Skeletal muscle tissue (tissue), 4 donors: Measurements from ENCODE around the gene SLC5A3. TPM values are rescaled to one million over a fixed set of nuclear protein-coding genes. Genes with fewer than 3 reads are reported as not detected.

Source experiments
- H3K27ac ChIP-seq: one replicate; pipeline ENCODE4 v1.7.0; 2013; ENCODE audit warnings: mild to moderate bottlenecking, low read depth, low read length, inconsistent platforms
- H3K27me3 ChIP-seq, 3 donors: one replicate each; pipeline ENCODE4 v1.7.0; 2013; ENCODE audit warnings: low read length in 3 of 3; ENCODE audit not compliant: control insufficient read depth in 3 of 3, insufficient read depth in 3 of 3
- H3K36me3 ChIP-seq, 3 donors: one replicate each; pipeline ENCODE4 v1.7.0; 2013; ENCODE audit warnings: low read length in 3 of 3; ENCODE audit not compliant: control insufficient read depth in 3 of 3, insufficient read depth in 3 of 3
- H3K4me1 ChIP-seq, 3 donors: one replicate each; pipeline ENCODE4 v1.7.0; 2013; ENCODE audit warnings: low read length in 3 of 3, mild to moderate bottlenecking in 3 of 3; ENCODE audit not compliant: control insufficient read depth in 3 of 3, insufficient read depth in 3 of 3
- H3K4me3 ChIP-seq, 3 donors: one replicate each; pipeline ENCODE4 v1.7.0; 2013; ENCODE audit warnings: low read length in 3 of 3
- H3K9ac ChIP-seq, 3 donors: one replicate each; pipeline ENCODE4 v1.7.0; 2013; ENCODE audit warnings: low read length in 3 of 3, mild to moderate bottlenecking in 3 of 3, moderate library complexity in 2 of 3, low read depth in 1 of 3
- H3K9me3 ChIP-seq, 3 donors: one replicate each; pipeline ENCODE4 v1.7.0; 2013; ENCODE audit warnings: low read length in 3 of 3; ENCODE audit not compliant: control insufficient read depth in 3 of 3
- total RNA-seq: library from RNA; depleted of rRNA; stranded (reverse); fragments of >200 nt; gene quantifications from one replicate; pipeline ENCODE4 v1.2.3, GENCODE V29; 2014
- donor health status: Osteomylitis.

Gene SLC5A3
- 21.4 TPM for total RNA-seq

DNA sequence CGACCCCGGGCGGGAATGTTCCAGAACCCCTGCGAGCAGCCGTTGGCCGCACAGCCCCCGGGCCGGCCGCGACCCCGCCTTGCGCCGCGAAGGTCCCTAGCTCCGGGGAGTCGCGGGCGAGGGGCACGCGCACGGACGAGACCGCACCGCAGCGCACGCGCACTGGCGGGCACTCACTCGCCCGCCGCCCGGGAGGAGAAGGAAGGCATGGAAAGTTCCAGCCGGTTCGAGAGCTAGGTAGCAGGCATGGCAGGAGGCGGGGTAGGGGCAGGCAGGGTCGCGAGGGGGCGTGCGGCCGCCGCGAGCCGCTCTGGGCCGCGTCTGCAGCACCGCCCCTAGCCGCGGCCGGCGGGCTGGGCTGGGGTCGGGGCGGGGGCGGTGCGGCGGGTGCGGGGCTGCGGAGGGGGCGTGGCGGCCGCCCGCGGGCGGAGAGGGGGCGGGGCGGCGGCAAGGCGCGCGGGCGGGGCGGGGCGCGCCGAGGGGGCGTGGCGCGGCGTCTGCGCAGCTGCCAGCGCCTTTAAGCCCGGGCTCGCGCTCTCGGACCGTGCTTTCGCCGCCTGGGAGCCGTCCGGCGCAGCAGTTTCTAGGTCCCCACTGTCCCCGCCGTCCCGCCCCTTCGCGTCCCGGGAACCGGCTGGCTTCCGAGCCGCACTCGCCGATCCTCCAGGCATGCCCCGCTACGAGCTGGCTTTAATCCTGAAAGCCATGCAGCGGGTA lies at the start of gene SLC5A3, which contains the start of gene MRPS6:
Gene SLC5A3 (plus strand): TSS at position 547 of the 717 bp plus-strand sequence. CDS start 21,621 bp downstream, outside the sequence.
Gene MRPS6 (plus strand): TSS at position 547 of the 717 bp plus-strand sequence. CDS start 123 bp downstream, at position 670.
- Histone ChIP-seq H3K9ac (peak within 1 kb of the TSS; percentile 77 to 85 (median 77)), H3K9me3 (no peaks in the 10 kb centered on the region), H3K4me1 (peaks cover 21 to 32% (median 22%) of the 10 kb centered on the region in 3 donors)

DNA sequence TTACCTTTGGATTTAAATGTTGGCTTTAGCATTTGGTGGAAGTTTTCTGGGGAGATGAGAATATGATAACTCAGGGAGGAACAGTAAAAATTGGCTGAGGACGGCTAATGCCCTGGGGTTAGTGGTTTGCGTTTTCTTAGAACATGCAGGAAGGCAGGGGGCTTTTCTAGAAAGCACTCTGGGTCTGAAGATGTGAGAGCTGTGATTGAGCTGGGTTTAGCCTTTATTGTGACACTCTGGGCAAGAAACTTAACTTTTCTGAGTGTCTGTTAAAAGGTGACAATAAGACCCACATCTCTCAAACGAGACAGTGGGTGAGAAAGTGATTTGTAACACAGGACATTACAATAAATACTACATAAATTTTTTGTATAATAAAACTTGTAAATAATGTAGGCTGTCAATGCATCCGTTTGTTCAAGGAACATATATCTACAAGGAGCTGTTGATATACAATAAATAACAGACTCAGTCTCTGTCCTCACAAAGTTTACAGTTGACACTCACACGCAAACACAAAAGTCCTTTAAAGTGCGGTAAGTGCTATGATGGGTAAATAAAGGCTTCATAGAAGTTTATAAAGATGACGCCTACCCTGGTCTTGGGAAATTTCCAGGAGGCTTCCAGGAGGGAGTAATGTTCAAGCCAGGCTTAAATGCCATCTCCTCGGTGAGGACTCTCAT lies 49.5 kb upstream of the SLC5A3 start:
- Histone ChIP-seq H3K4me1 (peaks cover 0 to 4% (median 0%) of the 10 kb centered on the region in 3 donors), H3K27me3 (no peaks in the 10 kb centered on the region), H3K27ac (no peak overlapping the region), H3K9me3 (peaks cover 0 to 5% (median 0%) of the 10 kb centered on the region in 3 donors), H3K9ac (no peak overlapping the region), H3K4me3 (no peak overlapping the region), H3K36me3 (no peaks in the 10 kb centered on the region)

More for the DNA sequence above, at the start of gene SLC5A3, which contains the start of gene MRPS6:
- Histone ChIP-seq H3K27ac (peak within 1 kb of the TSS; percentile 67), H3K27me3 (no peaks in the 10 kb centered on the region), H3K4me3 (peak within 1 kb of the TSS; percentile 78 to 87 (median 81)), H3K36me3 (peaks cover 0 to 5% (median 0%) of the 10 kb centered on the region in 3 donors)

DNA sequence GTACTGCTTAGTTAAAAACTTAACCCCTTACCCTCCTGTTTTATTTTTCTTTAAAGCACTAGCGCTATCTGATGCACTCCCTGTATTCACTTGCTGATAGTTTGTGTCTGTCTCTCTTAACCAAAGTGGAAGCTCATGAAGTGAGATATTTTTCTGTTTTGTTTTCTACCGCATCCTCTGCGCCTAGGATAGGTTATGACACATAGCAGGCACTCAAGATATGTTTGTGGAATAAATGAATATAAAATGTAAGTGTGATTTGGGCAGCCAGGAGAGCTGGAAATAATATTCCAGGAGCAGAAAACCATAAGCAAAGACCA lies 49.0 kb upstream of the SLC5A3 start:
- Histone ChIP-seq H3K4me1 (peaks cover 0 to 4% (median 0%) of the 10 kb centered on the region in 3 donors), H3K36me3 (no peaks in the 10 kb centered on the region), H3K27ac (no peak overlapping the region), H3K9me3 (peaks cover 0 to 5% (median 0%) of the 10 kb centered on the region in 3 donors), H3K4me3 (no peak overlapping the region), H3K27me3 (no peaks in the 10 kb centered on the region), H3K9ac (no peak overlapping the region)

DNA sequence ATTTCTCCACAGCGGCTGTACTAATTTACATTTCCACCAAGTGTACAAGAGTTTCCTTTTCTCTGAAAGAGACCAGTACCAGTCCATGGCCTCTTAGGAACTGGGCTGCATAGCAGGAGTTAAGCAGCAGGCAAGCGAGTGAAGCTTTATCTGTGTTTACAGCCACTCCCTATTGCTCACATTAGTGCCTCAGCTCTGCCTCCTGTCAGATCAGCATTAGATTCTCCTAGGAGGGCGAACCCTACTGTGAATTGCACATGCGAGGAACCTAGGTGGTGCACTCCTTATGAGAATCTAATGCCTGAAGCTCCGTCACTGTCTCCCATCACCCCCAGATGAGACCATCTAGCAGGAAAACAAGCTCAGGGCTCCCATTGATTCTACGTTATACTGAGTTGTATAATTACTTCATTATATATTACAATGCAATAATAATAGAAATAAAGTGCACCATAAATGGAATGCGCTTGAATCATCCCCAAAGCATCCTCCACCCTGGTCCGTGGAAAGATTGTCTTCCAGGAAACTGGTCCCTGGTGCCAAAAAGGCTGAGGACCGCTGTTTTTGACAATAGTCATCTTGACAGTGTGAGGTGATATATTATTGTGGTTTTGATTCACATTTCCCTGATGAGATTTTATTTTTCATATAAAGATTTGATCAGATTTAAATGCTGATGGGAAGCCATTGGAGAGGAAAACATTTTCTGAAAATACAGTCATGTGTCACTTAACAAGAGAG lies 45.5 kb upstream of the SLC5A3 start:
- H3K4me1 ChIP-seq: peaks cover 0 to 4% (median 0%) of the 10 kb centered on the region in 3 donors
- peaks cover 0 to 2% (median 0%) of the 10 kb centered on the region in 3 donors for H3K27me3 ChIP-seq
- peaks cover 0 to 2% (median 0%) of the 10 kb centered on the region in 3 donors for H3K9me3 ChIP-seq

GRCh38 chr21:34029743-34030528 lies 43.4 kb upstream of the SLC5A3 start:
- H3K27me3 ChIP-seq: peaks cover 0 to 2% (median 0%) of the 10 kb centered on the region in 3 donors
- H3K27ac ChIP-seq: no peak overlapping the region
- H3K9me3 ChIP-seq: peaks cover 0 to 2% (median 0%) of the 10 kb centered on the region in 3 donors
- H3K4me3 ChIP-seq: peak overlapping the region; percentile 8 to 17 (median 9)
- no peak overlapping the region for H3K9ac ChIP-seq
- H3K36me3 ChIP-seq: no peaks in the 10 kb centered on the region
- peaks cover 0 to 4% (median 0%) of the 10 kb centered on the region in 3 donors for H3K4me1 ChIP-seq

More for the DNA sequence above, 45.5 kb upstream of the SLC5A3 start:
- Histone ChIP-seq H3K36me3 (no peaks in the 10 kb centered on the region), H3K27ac (no peak overlapping the region), H3K4me3 (no peak overlapping the region), H3K9ac (no peak overlapping the region)

- Histone ChIP-seq H3K4me1 (peaks cover 0 to 4% (median 0%) of the 10 kb centered on the region in 3 donors), H3K4me3 (no peak overlapping the region)
Observed at GRCh38 chr21:34031835-34032370, 41.5 kb upstream of the SLC5A3 start.

GRCh38 chr21:34034369-34035014 lies 38.9 kb upstream of the SLC5A3 start:
- Histone ChIP-seq H3K27me3 (peaks cover 0 to 2% (median 0%) of the 10 kb centered on the region in 3 donors), H3K4me3 (no peak overlapping the region), H3K4me1 (peaks cover 0 to 3% (median 0%) of the 10 kb centered on the region in 3 donors), H3K9me3 (no peaks in the 10 kb centered on the region), H3K27ac (no peak overlapping the region), H3K9ac (no peak overlapping the region), H3K36me3 (no peaks in the 10 kb centered on the region)

More at GRCh38 chr21:34031835-34032370, 41.5 kb upstream of the SLC5A3 start:
- H3K9me3 ChIP-seq: peaks cover 0 to under 1% (median 0%) of the 10 kb centered on the region in 3 donors
- peaks cover 0 to 2% (median 0%) of the 10 kb centered on the region in 3 donors for H3K27me3 ChIP-seq
- H3K27ac ChIP-seq: no peak overlapping the region
- no peaks in the 10 kb centered on the region for H3K36me3 ChIP-seq
- H3K9ac ChIP-seq: no peak overlapping the region

- H3K4me3 ChIP-seq: no peak overlapping the region
- H3K36me3 ChIP-seq: no peaks in the 10 kb centered on the region
- H3K27ac ChIP-seq: no peak overlapping the region
- H3K9ac ChIP-seq: no peak overlapping the region
- no peaks in the 10 kb centered on the region for H3K9me3 ChIP-seq
- no peaks in the 10 kb centered on the region for H3K4me1 ChIP-seq
- no peaks in the 10 kb centered on the region for H3K27me3 ChIP-seq
Observed at GRCh38 chr21:34035619-34036354, 37.6 kb upstream of the SLC5A3 start.
